Measurements from ENCODE around the gene NNAT.
"Not testable (repeated sequence)": the region's sequence is repeated elsewhere in the genome, so short reads cannot be mapped to it uniquely, and the experiment has no call there.

Gene NNAT

GRCh38 chr20:37521061-37521771, at the start of gene NNAT:
NNAT (plus strand) TSS chr20:37521250; CDS start chr20:37521332, 82 bp downstream.
- no peak for DNase-seq

DNA sequence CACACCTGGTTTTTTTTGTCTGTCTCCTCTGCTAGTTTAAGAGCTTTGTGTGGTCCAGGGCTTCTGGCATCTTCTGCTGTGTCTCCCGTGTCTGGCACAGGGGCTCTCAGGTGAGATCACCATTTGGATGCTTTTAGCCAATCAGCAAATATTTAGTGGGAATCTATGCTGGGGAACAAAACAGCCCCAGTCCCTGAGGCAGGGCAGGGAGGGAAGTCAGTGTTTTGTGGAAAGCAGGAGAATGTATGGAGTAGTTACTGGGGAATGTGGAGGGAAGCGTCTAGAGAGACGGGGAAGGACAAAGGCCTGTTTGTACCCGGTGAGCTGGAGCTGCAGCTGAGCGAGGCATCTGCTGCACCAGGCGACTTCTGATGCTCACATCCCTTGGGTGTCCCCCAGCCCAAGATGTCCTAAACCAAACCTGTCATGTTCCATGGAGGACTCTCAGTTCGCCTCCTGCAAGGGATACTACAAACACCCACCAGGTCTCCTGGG, 49.3 kb upstream of the NNAT start:
- DNase-seq, result no peak

DNA sequence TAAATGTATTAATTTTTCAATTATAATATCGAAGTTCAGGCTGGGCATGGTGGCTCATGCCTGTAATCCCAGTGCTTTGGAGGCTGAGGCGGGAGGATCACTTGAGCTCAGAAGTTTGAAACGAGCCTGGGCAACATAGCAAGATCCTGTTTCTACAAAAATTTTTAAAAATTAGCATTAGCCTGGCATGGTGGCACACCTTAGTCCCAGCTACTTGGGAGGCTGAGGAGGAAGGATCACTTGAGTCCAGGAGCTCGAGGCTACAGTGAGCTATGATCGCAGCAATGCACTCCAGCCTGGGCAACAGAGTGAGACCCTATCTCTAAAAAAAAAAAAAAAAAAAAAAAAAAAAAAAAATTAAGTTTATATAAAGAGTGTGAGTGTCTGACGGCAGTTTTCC, 48.6 kb upstream of the NNAT start:
- DNase-seq, result not testable (repeated sequence)

DNA sequence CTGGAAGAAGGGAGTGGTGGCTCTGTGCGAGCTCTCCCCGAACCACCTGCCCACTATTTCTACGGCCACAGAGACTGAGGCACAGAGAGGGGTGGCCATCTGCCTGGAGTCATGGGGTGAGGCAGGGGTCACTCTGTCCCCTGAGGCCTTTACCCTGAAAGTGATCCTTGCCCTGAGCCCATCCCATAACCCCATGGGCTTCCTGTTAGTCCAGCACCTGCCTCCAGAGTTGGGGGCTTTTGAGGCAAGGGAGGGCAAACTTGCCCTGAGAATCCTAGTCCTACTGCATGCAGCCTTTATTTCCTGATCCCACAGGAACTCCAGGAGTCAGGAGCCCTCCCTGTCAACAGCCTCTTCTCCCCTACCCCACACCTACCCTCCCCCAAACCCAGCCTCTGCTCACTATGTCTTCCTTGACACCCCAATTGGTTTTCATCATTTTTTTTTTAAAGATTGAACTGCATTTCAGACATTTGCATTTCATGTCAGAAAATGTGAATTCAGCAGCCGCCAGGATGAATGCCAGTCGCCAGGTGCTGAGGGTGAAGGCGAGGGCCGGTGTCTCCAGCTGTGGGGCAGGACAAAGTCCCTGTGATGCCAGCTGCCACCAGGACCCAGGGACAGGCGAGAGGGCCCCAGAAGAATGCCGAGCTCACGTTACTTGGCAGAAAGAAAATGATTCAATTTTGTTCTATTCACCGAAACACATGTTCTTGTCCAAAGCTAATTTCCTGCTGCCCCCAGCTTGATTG, 47.6 kb upstream of the NNAT start:
- no peak for DNase-seq

- DNase-seq, result no peak
Observed at GRCh38 chr20:37474386-37474785, 46.7 kb upstream of the NNAT start.

GRCh38 chr20:37475252-37475651, 45.8 kb upstream of the NNAT start:
- DNase-seq, result peak; percentile 61

GRCh38 chr20:37477041-37477440, 44.0 kb upstream of the NNAT start:
- DNase-seq, result no peak

DNA sequence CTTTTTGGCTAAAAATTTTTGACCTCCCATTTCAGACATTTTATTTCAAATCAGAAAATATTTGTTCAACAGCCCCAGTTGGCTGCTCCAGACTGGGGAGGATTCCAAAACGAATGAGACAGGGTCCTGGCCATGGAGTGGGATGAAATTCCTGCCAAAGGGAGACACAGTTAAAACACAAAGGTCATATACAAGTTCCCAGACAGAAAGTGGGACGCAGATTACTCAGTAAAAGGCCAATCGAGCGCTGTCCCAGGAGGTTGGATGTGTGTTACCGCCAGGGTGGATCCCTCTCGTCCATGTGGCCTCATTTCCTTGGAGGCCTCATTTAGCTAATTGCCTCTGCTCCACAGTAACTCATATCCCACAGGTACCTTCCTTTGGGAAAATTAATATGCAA, 41.8 kb upstream of the NNAT start:
- no peak for DNase-seq

DNA sequence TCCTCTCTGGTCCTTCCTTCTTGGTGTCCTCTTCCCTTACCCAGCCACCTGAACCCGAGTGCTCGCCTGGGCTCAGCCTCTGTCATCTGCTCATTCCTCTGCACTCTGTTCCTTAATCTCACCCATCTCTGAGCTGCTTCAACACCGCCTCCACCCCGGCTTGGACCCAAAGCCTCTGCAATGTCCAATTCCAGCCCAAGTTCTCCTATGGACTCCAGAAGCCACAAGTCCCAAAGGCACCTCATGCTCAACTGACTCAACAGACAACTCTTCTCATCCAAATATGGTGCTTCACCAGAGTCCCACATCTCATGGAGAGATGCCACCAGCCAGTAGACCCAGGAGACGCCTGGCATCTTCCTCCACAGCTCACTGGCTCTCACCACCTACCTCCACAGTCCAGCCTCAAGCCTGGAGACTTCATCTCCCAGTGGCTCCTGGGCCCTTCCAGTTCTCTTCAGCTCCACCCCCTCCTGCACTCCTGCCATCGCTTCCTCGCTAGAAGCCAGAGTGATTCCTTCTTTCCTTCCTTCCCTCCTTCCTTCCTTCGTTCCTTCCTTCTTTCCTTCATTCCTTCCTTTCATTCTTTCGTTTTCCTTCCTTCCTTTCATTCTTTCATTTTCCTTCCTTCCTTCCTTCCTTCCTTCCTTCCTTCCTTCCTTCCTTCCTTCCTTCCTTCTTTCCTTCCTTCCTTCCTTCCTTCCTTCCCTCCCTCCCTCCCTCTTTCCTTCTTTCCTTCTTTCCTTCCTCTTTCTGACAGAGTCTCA, 40.9 kb upstream of the NNAT start:
- no peak for DNase-seq

DNA sequence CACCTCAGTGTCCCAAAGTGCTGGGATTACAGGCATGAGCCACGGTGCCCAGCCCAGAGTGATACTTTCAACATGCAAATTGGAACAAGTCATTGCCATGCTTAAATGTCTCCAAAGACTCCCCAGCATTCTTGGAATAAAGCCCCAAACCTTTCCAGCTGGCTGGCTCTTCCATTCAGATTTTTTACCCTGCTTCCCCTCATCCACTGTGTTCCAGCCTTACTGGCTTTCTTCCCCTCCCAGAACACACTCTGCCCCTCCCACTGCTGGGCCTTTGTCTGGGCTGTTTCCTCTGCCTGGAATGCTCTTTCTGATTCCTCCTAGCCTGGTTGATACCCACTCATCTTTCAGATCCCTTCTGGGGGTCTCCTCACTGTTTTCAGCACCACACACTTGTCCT, 40.1 kb upstream of the NNAT start:
- no peak for DNase-seq

- DNase-seq, result no peak
Observed at GRCh38 chr20:37481610-37482009, 39.4 kb upstream of the NNAT start.

GRCh38 chr20:37484331-37484730, 36.7 kb upstream of the NNAT start:
- DNase-seq, result no peak

DNA sequence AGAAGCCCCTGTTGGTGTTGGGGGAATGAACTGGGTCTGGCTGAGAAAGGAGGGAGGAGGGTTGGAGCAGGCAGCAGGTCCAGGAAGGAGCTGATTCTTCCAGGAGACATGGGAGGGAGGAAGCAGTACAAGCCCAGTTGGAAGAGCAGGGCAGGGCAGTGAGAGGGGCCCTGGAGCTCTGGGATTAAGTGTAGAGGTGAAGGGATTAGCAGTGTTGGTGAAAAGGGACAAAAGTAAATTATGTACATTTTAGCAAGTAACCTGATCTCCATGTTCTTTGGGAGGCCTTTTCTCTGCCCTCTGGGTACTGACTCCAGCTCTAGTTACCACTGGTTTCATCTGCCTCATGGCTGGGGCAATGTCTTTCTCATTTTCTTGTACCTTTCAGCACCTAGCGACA, 34.8 kb upstream of the NNAT start:
- not testable (repeated sequence) for DNase-seq

- DNase-seq, result no peak
Observed at GRCh38 chr20:37490663-37491350, 30.2 kb upstream of the NNAT start.

GRCh38 chr20:37492096-37492625, 28.9 kb upstream of the NNAT start:
- no peak for DNase-seq

GRCh38 chr20:37492945-37493344, 28.1 kb upstream of the NNAT start:
- DNase-seq, result no peak

GRCh38 chr20:37494301-37494700, 26.7 kb upstream of the NNAT start:
- no peak for DNase-seq

DNA sequence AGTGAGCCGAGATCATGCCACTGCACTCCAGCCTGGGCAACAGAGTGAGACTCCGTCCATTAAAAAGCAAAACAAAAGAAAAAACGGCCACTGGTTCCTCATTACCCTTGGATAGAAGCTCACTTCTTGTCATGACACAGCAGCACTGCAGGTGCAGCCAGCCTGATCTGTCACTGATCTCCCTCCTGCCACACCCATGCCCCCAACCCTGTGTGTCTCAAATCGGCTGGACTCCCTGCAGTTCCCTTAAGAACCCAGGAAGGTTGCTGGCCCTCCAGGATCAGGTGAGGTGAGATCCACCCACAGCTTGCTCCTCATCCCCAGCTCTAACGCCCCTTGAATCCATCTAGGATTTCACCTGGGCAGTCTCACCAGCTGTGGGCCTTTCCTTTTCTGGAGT, 26.3 kb upstream of the NNAT start:
- no peak for DNase-seq

GRCh38 chr20:37498066-37498665, 22.9 kb upstream of the NNAT start:
- no peak for DNase-seq

DNA sequence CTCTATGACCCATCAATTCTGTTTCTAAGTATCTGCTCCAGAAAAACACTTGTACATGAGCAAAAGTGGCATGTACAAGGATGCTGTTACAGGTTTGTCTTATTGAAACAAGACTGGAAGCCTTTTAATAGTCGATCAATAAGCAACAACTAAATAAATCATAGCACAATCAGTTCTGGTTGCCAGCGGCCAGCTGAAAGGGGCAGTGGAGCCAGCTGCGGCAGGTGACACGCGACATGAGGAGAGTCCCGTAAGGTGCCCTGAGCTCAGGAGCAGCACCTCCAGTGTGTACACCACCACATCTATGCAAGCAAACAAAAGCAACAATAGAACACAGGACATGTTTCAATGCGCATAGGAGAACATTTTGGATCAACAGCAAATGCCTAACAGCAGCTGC, 20.7 kb upstream of the NNAT start:
- DNase-seq, result no peak

DNA sequence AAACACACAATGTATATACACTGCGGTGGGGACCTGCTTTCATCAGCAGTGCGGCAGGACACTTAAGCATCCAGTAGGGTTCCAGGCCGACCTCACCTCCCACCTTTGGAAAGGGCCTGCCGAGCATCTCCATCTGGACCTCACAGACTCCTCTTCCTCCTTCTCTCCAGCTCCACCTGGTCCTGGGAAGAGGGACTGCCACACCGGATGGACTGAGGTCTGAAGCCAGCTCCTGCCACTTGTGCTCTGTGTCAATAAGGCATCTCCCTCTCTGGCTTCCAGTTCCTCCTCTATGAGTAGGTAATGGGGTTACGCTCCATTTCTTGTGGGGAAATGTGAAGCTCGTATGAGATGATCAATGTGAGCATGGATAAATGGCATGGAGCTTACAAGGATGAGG, 19.1 kb upstream of the NNAT start:
- DNase-seq, result no peak

DNA sequence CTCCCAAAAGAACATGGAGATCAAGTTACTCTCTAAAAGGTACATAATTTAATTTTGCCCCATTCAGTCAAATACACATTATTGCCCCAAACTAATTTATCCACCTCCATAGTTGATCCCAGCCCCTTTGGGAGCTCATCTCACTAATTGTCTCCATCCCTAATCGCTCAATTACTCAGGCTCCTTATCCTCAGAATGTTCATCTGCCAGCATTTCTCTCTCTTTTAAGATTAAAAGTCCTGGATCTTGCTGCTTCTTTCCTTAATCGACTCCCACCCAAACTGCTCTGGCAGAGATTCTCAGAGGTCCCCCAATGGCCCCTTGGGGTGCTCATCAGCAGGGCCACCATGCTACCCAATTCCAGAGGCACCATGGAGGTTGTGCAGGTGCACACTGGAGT, 18.4 kb upstream of the NNAT start:
- no peak for DNase-seq

Data from NCI-H1694 (cell line).